GM19240 (cell line): ENCODE results near the gene KLHL29.

Experiments used
- DNase-seq: peaks from one replicate; pipeline ENCODE4 v3.0.0; 2011; ENCODE audit warnings: low spot score; ENCODE audit not compliant: insufficient read length

The KLHL29 gene

DNA sequence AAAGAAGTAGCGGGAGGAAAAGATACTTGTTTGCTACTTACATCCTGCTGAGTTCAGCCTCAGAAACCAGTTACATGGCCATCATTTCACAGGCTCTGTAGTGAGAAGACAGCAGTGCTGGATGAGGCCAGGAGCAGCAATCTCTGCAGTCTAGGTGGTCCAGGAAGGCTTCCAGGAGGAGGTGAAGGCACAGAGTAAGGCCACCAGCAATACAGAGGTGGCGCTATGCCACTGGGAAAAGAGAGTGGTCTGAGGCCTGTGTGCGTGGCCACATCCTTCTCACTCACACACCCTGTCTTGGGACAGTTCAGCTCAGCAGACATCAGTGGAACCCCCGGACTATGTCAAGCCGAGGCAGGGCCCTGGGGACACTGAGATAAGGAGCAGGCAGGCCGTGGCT, 162.7 kb downstream of the KLHL29 start:
- DNase-seq: no peak

DNA sequence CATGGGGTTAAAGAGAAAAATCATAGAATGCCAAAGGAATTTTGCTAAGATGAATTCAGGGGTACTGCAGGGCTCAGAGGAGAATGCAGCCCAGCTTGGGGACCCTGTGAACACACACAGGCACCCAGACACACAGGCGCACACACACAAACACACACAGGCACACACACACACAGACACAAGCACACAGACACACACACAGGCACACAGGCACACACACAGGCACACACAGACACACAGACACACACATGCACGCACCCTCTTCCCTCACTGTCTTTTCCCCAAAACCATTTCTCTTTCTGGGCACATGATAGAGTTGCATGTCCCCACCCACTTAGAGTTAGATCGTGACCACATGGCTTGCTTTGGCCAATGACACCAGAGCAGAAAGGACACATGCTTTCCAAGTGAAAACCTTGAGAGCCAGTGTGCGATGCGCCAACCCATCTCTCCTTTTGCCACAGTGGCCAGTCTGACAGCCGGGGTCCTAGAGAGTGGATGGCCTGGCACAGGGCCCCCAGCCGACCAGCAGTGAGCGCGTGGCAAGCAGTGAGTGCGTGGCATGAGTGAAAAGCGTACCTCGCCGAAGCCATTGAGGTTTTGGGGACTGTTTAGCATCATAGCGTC, 163.3 kb downstream of the KLHL29 start:
- no peak for DNase-seq

DNA sequence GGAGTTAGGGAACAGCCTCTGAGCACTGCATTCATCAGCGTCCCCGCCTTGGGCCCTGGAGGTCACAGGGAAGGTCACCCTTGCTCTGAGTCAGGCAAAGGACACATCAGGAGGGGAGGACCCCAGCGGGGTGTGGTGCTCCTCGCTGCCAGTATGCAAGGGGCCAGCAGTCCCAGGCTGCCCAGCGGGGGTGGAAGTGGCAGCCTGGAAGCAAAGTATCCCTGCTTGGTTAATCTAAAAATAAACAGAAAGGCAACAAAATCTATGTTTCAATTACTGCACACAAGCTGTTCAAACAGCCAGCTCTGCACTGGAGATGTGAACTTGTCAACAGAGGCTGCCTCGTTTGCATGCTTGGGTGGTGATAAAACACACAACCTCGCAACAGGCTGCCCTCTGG, 164.1 kb downstream of the KLHL29 start:
- DNase-seq: no peak

DNA sequence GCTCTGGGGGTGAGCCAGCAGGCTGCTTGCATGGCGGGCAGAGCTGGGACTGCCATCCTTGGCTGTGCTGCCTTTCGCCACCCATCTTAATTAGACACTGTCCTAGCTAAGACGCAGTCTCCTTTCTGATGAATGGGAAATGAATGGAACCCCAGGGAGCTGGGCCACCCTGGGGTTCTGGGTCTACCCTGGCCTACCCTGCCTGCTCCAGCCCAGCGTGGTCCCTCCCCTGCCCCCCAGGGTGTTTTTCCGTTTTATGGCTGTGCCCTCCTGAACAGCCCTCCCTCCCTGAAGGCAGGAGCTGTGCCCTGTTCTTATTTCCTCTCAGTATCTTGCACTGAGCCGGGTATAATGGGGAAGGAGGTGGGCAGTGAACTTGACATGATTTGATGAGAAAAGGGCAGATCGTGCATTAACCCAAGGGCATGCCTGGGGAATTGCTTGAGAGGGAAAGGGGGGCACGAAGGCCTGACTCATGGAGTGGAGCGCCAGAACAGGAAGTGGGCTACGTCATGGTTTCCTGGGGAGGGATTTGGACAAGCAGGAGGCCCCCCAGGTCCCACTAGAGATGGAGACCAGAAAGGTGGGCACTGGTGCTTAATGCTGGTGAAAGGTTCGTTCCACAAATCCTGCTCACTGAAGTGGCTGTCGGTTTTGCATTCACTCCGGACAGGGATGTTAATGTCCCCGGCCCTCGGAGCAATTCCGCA, 165.0 kb downstream of the KLHL29 start:
- no peak for DNase-seq

DNA sequence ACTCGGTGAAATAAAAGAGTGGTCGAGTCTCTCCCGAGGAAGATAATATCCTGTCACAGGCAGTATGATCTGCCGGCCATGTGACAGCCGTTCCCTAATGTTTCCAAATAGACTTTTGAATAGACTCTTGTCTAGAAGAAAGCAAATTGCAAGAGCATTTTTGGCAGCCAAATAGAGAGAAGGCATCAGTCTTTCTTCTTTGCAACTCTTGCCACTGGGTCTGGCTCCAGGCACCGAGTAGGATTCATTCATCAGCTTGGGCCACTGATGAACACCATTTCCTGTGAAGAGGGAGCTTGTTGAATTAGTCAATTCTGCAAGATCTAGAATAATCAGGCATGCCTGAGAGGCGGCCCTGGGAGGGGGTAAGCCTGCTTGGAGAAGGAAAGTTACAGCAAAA, 165.6 kb downstream of the KLHL29 start:
- no peak for DNase-seq

DNA sequence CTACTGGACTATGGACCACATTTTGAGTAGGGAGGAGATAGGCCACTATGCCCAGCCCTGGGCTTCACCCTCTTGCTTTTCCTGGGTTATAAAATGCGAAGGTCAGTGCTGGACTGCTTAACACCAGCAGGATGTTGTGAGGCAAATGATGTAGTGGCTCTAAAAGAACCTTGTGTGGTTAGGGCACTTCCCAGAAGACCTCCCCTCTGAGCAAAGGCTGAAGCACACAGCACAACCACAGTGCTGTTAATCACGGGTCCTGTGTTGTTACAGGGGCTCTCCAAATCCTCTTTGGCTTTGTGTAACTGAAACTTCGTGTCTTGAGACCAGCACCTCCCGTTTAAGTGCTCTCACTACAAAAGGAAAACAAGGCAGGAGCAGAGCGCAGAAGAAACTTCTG, 166.9 kb downstream of the KLHL29 start:
- no peak for DNase-seq

DNA sequence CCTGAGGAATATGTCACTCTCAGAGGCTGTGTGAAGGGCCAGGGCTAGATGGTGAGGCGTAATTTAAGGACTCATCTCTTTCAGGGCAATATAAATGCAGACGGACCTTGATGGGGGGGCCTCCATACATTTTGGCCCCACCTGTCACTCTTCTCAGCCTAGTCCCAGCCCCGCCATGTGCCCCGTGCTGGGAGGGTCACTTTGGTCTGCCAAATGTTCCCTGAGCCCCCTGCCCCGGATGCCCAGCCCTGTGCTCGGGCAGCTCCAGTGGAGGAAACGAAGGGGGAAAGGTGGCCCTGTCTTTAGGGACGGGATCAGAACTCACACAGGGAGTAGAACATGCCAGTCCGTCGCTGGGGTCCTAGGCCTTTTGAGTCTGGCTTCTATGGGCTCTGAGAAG, 168.6 kb downstream of the KLHL29 start:
- no peak for DNase-seq

DNA sequence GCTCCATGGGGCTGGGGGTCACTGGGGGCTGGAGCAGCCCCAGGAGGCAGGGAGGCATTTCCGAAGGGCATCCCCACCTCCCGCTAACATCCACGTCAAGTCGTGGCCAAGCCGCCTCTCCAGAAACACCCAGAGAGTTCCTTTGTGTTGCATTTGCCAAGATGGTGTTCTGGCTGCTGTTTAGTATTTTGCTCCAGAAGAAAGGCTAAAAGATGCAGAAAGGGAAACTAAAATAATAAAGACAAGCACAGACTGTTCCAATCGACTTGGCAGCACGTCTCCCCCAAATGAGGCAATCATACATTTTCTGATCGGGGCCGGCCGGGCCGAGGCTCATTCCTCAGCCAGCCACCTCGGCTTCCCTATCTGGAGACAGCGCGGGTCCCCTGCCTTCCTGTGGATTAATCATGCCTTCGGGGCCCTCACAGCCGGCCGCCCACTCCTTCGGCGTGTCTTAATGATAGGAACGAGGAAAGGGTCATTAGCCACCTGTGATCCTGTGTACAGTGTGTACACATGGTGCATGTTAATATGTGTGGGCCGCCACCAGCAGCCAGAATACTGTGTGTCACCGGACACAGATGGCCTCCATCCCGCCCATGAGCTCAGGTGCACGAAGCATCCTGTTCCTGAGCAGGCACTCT, 169.2 kb downstream of the KLHL29 start:
- no peak for DNase-seq

DNA sequence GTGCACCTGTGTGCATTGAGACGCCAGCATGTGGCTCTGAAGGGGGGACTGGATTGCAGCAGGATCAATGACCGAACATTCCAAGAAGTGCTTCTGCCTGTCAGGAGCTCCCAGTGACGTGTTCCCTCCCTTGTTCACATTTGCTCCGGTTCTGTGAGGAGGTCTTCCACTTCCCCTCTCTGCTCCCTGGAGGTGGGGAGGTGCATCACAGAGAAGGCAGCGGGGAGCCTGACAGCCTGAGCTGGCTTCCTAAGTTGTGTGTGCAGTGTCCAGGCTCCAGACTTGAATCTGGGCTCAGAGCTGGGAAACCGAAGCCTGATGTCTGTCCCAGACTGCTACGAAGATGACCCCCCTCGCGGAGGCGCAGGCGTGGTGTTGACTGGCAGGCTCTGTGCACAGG, 171.0 kb downstream of the KLHL29 start:
- no peak for DNase-seq

DNA sequence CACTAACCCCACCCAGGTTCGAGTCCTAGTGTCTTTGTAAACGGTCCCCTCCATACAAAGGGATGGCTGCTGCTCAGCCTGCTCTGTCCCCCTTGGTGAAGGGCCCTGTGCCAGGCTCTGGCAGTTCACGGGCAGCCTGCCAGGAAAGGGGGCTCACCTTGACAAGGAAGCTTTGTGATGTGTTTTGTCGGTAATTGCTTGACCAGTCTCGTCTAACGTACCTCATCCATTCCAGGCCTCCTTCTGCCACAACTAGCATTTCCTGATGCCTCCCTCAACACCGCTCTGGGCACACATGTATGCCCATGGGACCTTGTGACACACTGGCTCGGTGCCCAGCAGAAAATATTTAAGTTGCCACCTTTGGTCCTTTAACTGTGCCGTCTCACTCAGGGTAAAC, 171.9 kb downstream of the KLHL29 start:
- DNase-seq: no peak

DNA sequence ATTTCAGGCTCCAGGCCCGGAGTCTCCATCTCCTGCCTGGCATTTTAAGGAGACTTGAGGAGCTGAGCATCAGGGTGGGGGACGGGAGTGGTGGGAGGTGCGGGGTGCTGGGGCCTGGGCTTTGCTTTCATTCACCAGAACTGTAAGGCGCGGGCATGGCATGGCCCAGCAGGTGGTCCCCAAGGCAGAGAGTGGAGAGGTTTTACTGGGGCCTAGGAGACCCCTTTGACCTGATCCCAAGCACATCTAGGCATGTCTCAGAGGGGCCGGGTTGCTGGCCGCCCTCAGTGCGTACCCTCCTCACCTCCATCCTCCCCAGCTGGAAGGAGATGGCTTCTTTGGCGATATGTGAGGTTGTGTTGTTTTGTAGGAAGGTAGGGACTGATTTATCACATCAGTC, 172.5 kb downstream of the KLHL29 start:
- no peak for DNase-seq

DNA sequence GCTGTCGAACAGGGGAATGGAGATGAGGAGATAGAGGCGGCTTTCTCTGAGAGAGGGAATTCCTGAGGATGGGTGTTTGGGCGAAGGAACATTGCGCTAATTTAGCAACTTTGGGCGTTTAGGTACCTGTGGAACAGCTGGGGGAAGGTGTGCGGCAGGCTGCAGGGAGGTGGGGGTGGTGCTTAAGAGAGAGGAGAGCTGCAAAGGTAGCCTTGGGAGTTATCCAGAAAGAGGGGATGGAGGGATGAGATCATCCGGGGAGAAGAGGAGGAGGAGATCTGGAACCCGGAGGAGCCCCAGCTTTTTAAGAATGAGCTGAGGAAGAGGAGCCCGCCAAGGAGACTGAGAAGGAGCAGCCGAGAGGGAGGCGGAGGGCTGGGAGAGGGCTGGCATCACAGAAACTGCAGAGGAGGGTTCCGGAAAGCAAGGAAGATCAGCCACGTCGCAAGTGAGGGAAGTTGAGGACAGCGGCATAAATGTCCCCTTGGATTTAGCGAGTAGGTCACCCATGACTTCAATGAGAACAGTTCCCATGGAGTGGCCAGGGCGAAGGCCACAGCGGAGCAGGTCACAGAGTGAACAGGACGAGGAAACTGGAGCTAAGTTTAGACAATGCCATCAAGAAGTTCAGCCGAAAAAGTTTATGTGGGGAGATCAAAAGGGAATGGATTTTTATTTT, 174.7 kb downstream of the KLHL29 start:
- DNase-seq: no peak

DNA sequence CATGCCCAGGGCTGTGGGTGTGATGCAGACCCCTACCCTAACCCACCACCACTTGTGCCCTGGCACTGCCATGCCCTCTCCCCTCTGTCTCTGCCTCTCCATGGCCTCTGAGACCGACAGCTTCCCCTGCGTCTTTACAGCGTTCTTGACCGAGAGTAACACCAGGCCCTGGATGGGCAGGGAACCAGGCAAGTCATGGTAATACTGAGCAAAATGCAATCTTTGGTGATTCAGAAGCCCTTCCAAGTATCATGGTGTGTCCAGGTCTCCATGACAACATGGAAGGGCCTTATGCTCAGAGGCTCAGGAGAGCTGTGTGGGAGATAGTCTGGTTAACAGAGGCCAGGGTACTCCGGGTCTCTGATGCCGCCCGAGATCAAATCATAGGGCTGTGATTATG, 176.1 kb downstream of the KLHL29 start:
- no peak for DNase-seq

DNA sequence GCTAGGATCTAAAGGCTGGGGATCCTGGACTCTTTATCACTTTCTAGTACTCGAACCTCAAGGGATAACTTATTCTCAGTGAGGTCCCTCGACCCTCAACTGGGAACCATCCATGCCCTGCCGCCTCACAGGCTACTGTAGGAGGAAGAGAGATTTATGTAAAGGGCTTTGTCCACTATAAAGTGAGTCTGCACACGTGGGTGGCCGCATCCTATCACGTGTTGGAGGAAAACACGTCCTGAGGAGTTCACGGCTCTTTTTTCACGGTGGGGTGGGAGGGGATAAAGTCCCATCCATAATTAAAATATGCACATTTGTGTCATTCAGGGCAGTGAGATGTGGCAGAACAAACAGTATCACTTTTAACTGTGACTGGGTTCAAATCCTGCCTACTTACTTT, 176.6 kb downstream of the KLHL29 start:
- DNase-seq: no peak

DNA sequence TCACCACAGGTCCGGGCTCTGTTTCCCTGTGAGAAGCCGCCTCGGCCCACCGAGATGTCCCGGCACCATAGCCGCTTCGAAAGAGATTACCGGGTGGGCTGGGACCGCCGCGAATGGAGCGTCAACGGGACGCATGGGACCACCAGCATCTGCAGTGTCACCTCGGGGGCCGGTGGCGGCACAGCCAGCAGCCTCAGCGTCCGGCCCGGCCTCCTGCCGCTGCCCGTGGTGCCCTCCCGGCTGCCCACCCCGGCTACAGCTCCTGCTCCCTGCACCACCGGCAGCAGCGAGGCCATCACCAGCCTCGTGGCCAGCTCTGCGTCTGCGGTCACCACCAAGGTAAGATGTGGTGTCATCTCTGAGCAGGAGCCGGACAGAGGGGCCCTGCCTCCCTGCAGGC, 177.2 kb downstream of the KLHL29 start:
- DNase-seq: no peak

DNA sequence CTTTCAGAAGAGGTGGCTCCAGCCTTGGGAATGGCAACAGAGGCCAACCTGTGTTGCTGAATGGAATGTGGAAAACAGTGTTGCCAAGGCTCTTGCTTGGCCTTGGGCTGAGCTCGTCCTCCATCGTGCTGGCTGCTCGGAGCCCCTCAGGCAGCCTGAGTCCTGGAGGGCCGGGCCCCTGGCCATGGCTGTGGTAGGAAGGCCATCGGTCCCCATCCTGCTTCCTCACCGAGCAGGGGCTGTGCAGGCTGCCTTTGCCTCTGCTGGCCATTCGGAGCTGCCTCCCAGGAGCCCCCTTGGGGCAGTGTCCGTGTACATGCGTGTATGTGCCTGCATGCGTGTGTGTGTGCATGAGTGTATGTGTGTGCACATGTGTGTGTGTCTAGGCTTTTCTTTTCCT, 178.2 kb downstream of the KLHL29 start:
- DNase-seq: no peak

DNA sequence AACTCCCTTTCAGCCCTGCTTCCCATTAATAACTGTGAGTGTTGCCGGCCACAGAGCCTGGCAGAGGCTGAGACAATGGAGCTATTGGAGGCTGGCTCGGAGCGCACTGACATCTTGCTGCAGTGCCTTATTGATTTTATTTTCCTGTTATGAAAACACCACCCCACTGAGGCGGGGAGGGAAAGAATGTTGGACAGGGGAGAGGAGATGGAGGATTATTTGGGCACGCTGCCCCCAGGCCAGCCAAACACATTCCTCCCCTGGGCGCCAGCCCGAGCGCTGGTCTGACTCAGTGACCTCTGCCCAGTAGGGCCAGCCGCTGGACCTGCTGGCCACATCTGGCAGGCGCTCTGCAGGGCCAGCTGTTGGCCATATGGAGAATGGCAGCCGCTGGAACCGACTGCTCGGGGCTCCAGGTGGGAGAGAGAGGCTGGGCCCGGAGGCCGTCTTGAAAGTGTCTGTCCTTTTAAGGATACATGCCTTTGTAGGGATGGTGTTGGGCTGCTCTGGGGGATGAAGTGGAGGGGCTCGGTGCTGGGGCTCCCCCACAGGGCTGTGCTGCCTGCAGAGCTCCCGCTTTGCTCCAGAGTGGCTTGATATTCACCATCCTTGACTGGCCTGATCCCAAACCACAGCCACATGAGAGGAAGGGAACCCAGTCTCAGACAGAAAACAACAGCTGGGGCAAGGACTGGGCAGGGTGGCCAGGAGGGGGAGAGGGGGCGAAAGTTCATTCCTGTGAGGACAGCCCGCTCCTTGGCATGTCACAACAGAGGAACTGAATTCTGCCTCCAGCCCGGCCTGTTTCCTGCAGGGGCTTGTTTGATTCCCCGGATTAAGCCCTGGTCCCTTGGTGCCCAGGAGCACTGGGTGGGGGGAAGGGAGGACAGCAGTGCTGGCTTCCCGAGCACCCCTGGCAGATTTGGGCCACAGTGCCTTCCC, 179.0 kb downstream of the KLHL29 start:
- no peak for DNase-seq

DNA sequence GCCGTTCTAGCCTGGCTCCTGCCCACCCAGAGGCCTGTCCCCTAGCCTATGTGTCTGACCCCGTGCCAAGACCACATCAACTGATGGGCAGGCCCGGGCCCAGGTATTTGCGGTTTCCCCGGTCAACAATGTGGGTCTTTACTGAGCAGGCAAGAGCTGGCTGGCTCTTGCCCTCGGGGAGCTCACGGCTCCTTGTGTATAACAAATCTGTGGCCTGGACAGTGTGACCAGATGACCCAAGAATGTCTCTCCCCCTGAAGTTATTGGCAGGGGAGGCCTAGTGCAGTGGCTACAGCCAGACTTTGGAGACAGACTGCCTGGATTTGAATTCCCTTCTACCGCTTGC, 179.6 kb downstream of the KLHL29 start:
- DNase-seq: no peak

DNA sequence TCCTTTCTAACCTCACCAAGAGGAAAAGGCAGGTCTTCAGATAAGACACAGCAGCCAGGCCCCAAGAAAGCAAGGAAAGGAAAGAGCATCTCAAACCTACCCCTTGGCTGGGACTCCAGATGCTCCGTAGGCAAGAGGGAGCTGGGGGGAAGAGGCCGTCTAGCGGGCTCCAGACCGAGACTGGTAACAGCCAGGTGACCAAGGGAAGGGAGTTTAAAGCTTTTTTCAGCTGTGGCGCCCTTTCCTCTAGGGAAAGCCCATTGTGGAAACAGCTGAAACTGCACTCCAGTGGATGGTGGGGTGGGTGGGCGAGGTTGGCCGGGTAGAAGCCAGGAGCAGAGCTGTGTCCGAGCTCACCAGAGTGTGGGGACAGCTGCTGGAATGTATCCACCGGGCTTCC, 180.4 kb downstream of the KLHL29 start:
- DNase-seq: no peak

DNA sequence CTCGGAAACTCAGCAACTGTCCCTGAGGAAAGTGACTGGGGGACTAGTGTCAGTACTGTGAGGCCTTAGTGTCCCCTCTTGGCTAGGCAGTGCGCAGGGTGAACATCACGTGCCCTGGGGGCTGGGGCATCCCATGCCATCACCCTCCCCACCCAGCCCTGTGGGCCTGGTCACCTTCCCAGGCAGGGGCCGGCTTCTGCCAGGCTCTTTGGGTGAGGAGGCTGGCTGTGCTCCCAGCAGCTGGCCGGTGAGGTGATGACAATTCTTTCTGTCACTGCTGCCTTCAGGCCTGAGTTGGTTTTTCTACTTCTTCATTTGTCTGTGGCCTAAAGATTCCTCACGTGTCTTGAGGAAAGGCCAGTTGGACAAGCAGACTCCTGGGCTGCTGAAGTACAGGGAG, 180.8 kb downstream of the KLHL29 start:
- DNase-seq: no peak
